OCI-LY1 (cell line): ENCODE measurements around the gene CYB5D1.
"Not testable (repeated sequence)": the region's sequence is repeated elsewhere in the genome, so short reads cannot be mapped to it uniquely, and the experiment has no call there.

Experiments used
- H2AFZ ChIP-seq: fragments of 200-600 bp; sonication (generic), shearing (Covaris generic); 2 replicates; pipeline ENCODE4 v1.6.0; 2014; ENCODE audit warnings: antibody characterized with exemption, mild to moderate bottlenecking, low read length
- H3F3A ChIP-seq: fragments of 200-600 bp; sonication (generic), shearing (Covaris generic); 2 replicates; pipeline ENCODE4 v1.6.0; 2014; ENCODE audit warnings: mild to moderate bottlenecking, antibody characterized with exemption, low read length, moderate library complexity; ENCODE audit not compliant: insufficient read depth
- H3K27ac ChIP-seq: fragments of 200-600 bp; sonication (generic); 2 replicates; pipeline ENCODE4 v1.5.1; 2014; ENCODE audit warnings: low read length, mixed run types, mild to moderate bottlenecking, low read depth; ENCODE audit not compliant: poor library complexity, severe bottlenecking
- H3K27me3 ChIP-seq: fragments of 200-600 bp; sonication (generic); 2 replicates; pipeline ENCODE4 v1.6.0; 2014; ENCODE audit warnings: antibody characterized with exemption, mild to moderate bottlenecking, low read length, moderate library complexity; ENCODE audit not compliant: insufficient read depth
- H3K36me3 ChIP-seq: fragments of 200-600 bp; sonication (generic); 2 replicates; pipeline ENCODE4 v1.6.1; 2014; ENCODE audit warnings: mild to moderate bottlenecking, antibody characterized with exemption, low read length, moderate library complexity, mixed read lengths; ENCODE audit not compliant: insufficient read depth
- H3K4me1 ChIP-seq: fragments of 200-600 bp; sonication (generic); 2 replicates; pipeline ENCODE4 v1.5.1; 2014; ENCODE audit warnings: mild to moderate bottlenecking, low read length, moderate library complexity; ENCODE audit not compliant: insufficient read depth, severe bottlenecking
- H3K4me2 ChIP-seq: fragments of 200-600 bp; sonication (generic), shearing (Covaris generic); 2 replicates; pipeline ENCODE4 v1.6.1; 2014; ENCODE audit warnings: low read length
- H3K4me3 ChIP-seq: fragments of 200-600 bp; sonication (generic); 2 replicates; pipeline ENCODE4 v1.5.1; 2014; ENCODE audit warnings: low read length, low read depth, mild to moderate bottlenecking, mixed read lengths; ENCODE audit not compliant: poor library complexity, severe bottlenecking
- H3K79me2 ChIP-seq: fragments of 200-600 bp; shearing (Covaris generic); 2 replicates; pipeline ENCODE4 v1.6.1; 2016; ENCODE audit warnings: mixed run types, low read length, mixed read lengths; ENCODE audit not compliant: insufficient read depth
- H3K9ac ChIP-seq: fragments of 200-600 bp; sonication (generic), shearing (Covaris generic); 2 replicates; pipeline ENCODE4 v1.6.1; 2014; ENCODE audit warnings: mild to moderate bottlenecking, low read length, mixed read lengths
- H3K9me2 ChIP-seq: fragments of 200-600 bp; sonication (generic), shearing (Covaris generic); 2 replicates; pipeline ENCODE4 v1.6.1; 2014; ENCODE audit warnings: low read depth, mild to moderate bottlenecking, low read length, mixed read lengths
- H3K9me3 ChIP-seq: fragments of 200-600 bp; shearing (Covaris generic); 2 replicates; pipeline ENCODE4 v1.6.1; 2014; ENCODE audit warnings: low read length, mixed read lengths
- H4K20me1 ChIP-seq: fragments of 200-600 bp; sonication (generic), shearing (Covaris generic); 2 replicates; pipeline ENCODE4 v1.6.0; 2016; ENCODE audit warnings: mild to moderate bottlenecking, low read length; ENCODE audit not compliant: insufficient read depth
- EZH2 ChIP-seq: fragments of 200-600 bp; sonication (generic), shearing (Covaris generic); IDR thresholded peaks from 2 replicates; pipeline ENCODE4 v1.8.0; 2017; ENCODE audit warnings: borderline replicate concordance, mixed run types, mild to moderate bottlenecking, antibody characterized with exemption, low read length, moderate library complexity, mixed read lengths
- TF ChIP-seq, protein P1 (sequence below): fragments of 200-600 bp; sonication (generic), shearing (Covaris generic); IDR thresholded peaks from 2 replicates; pipeline ENCODE4 v1.5.1; 2017; ENCODE audit warnings: mild to moderate bottlenecking, antibody characterized with exemption, low read length, moderate library complexity, mixed read lengths

Gene CYB5D1

DNA sequence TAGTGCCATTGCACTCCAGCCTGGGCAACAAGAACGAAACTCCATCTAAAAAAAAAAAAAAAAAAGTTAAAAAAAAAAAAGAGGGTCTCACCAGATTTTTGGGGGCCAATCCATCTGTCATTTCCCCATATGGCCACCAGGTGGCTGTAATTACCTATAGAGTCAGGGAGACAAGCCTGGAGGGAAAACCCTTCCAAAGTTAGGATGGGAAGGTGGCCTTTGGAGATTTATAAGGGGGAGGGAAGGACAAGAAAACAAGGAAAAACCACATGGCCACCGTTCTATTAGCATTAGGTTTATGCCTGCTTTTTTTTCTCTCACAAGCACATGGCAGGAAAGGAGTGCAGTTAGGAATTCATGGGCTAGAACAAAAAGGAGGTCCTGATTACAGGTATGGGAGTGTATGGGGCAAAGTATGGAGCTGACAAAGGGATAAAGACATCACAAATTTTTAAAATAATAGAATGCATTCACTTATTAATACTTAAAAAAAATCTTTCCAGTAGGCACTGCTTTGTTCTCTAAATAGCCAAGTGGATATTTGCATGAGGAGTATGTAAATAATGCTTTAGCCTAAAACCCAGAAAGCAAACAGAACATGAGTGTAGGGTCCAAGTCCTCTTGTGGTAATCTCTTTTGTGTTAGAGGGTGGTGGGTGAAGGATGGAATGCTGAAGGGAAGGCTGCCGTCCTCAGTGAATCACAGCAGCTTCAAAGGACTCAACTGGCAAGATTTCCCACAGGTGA is 5.1 kb downstream of the CYB5D1 start:
- Histone ChIP-seq H3K9me2 (no peaks in the 10 kb centered on the region), H3K4me1 (peaks cover 22% of the 10 kb centered on the region), H3F3A (no peaks in the 10 kb centered on the region), H3K27me3 (no peaks in the 10 kb centered on the region), H3K79me2 (no peaks in the 10 kb centered on the region), H4K20me1 (no peaks in the 10 kb centered on the region), H3K9ac (no peak overlapping the region), H2AFZ (no peak overlapping the region), H3K9me3 (no peaks in the 10 kb centered on the region), H3K36me3 (peaks cover 55% of the 10 kb centered on the region), H3K4me2 (peak overlapping the region; percentile 11; the same call in 1 of the 2 replicates), H3K4me3 (no peak overlapping the region), H3K27ac (peak overlapping the region; percentile 23)
- TF ChIP-seq EZH2: no peak
- TF ChIP-seq, protein P1, sequence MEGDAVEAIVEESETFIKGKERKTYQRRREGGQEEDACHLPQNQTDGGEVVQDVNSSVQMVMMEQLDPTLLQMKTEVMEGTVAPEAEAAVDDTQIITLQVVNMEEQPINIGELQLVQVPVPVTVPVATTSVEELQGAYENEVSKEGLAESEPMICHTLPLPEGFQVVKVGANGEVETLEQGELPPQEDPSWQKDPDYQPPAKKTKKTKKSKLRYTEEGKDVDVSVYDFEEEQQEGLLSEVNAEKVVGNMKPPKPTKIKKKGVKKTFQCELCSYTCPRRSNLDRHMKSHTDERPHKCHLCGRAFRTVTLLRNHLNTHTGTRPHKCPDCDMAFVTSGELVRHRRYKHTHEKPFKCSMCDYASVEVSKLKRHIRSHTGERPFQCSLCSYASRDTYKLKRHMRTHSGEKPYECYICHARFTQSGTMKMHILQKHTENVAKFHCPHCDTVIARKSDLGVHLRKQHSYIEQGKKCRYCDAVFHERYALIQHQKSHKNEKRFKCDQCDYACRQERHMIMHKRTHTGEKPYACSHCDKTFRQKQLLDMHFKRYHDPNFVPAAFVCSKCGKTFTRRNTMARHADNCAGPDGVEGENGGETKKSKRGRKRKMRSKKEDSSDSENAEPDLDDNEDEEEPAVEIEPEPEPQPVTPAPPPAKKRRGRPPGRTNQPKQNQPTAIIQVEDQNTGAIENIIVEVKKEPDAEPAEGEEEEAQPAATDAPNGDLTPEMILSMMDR: peak; percentile 78

DNA sequence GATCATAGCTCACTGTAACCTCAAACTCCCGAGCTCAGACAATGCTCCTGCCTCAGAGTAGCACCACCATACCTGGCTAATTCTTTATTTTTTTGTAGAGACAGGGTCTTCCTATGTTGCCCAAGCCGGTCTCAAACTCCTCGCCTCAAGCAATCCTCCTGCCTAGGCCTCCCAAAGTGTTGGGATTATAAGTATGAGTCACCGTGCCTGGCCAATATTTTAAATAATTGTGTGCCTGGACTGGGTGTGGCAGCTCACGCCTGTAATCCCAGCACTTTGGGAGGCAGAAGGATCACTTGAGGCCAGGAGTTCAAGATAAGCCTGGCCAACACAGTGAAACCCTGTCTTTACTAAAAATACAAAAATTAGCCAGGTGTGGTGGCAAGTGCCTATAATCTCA is 6.6 kb downstream of the CYB5D1 start:
- Histone ChIP-seq H3K36me3 (peaks cover 55% of the 10 kb centered on the region), H3K4me1 (peaks cover 12% of the 10 kb centered on the region)
- H4K20me1 ChIP-seq, H3K9me2 ChIP-seq, H3K79me2 ChIP-seq, H3K9ac ChIP-seq, H3K27ac ChIP-seq, H3K9me3 ChIP-seq, H2AFZ ChIP-seq, H3F3A ChIP-seq, H3K27me3 ChIP-seq, H3K4me2 ChIP-seq, H3K4me3 ChIP-seq: not testable (repeated sequence)

DNA sequence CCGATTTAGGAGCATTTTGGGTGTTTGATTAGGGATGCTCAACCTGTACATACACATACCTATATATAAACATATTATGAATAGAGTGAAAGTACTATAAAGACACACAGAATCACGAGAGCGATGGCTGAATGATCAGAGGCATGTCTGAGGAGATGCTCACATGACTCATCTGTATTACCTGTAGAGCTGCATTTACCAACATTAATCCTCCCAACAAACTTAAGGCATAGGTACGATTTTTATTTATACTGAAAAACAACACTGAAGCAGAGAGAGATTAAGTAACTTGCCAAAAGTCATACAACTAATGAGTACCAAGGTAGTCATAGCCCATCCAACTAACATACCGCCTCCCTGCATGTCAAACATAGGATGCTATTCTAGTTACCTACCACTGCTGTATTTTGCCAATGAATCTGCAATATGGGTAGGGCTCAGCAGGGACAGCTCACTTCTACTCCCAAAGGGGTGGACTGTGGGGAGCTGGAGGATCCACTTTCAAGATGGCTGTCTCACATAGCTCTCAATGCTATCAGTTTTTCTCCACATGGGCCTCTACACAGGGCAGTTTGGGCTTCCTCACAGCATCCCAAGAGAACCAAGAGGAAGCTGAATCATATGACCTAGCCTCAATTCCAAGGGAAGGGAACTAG is 7.3 kb downstream of the CYB5D1 start:
- Histone ChIP-seq H2AFZ (no peak overlapping the region), H3K4me1 (peaks cover 8% of the 10 kb centered on the region), H3K36me3 (peaks cover 55% of the 10 kb centered on the region), H3F3A (no peaks in the 10 kb centered on the region), H3K9me2 (no peaks in the 10 kb centered on the region), H3K79me2 (no peaks in the 10 kb centered on the region), H4K20me1 (no peaks in the 10 kb centered on the region), H3K4me3 (no peak overlapping the region), H3K4me2 (no peak overlapping the region), H3K9ac (no peak overlapping the region), H3K27ac (no peak overlapping the region), H3K9me3 (no peaks in the 10 kb centered on the region), H3K27me3 (no peaks in the 10 kb centered on the region)
- TF ChIP-seq, protein P1: no peak
- no peak for TF ChIP-seq EZH2
